C4-2B (cell line): ENCODE results near the gene RILPL1.

Source experiments
- ZFX ChIP-seq: fragments of 450-650 bp; IDR thresholded peaks from 2 replicates; pipeline ENCODE4 v1.6.1; 2017
- TF ChIP-seq, protein P1 (sequence below): fragments of 450-650 bp; conservative IDR thresholded peaks from 2 replicates; pipeline ENCODE4 v1.5.1; 2017; ENCODE audit warnings: mild to moderate bottlenecking

- TF ChIP-seq, protein P1, sequence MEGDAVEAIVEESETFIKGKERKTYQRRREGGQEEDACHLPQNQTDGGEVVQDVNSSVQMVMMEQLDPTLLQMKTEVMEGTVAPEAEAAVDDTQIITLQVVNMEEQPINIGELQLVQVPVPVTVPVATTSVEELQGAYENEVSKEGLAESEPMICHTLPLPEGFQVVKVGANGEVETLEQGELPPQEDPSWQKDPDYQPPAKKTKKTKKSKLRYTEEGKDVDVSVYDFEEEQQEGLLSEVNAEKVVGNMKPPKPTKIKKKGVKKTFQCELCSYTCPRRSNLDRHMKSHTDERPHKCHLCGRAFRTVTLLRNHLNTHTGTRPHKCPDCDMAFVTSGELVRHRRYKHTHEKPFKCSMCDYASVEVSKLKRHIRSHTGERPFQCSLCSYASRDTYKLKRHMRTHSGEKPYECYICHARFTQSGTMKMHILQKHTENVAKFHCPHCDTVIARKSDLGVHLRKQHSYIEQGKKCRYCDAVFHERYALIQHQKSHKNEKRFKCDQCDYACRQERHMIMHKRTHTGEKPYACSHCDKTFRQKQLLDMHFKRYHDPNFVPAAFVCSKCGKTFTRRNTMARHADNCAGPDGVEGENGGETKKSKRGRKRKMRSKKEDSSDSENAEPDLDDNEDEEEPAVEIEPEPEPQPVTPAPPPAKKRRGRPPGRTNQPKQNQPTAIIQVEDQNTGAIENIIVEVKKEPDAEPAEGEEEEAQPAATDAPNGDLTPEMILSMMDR, result no peak
- no peak for TF ChIP-seq ZFX
Measured at GRCh38 chr12:123478762-123479161, 54.8 kb downstream of the RILPL1 start.
